ENCODE data around the gene PCDH9.
A peak's percentile ranks its signal among the peaks of the same experiment; 100 is the strongest.

PCDH9 gene

GRCh38 chr13:66503890-66504289 is 726.2 kb downstream of the PCDH9 start:
- DNase-seq = no peak

GRCh38 chr13:66501181-66501580 is 729.0 kb downstream of the PCDH9 start:
- no peak for DNase-seq

GRCh38 chr13:66492479-66492878 is 737.7 kb downstream of the PCDH9 start:
- DNase-seq = no peak

- DNase-seq = no peak
Observed at GRCh38 chr13:66491251-66491650, 738.9 kb downstream of the PCDH9 start.

- no peak for DNase-seq
Observed at GRCh38 chr13:66489586-66489985, 740.5 kb downstream of the PCDH9 start.

DNA sequence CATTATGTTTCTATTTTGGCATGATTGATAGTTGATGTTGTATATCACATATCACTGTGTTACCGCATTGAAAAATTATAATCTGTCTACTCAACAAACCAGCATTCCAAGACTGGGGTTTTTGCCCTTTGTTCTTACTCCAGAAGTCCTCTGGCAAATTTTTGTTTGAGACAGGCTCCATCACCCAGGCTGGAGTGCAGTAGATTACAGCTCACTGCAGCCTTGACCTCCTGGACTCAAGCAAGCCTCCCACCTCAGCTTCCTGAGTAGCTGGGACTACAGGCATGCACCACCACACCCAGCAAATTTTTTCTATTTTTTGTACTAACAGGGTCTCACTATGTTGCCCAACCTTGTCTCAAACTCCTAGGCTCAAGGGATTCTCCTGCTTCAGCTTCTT is 741.0 kb downstream of the PCDH9 start:
- no peak for DNase-seq

DNA sequence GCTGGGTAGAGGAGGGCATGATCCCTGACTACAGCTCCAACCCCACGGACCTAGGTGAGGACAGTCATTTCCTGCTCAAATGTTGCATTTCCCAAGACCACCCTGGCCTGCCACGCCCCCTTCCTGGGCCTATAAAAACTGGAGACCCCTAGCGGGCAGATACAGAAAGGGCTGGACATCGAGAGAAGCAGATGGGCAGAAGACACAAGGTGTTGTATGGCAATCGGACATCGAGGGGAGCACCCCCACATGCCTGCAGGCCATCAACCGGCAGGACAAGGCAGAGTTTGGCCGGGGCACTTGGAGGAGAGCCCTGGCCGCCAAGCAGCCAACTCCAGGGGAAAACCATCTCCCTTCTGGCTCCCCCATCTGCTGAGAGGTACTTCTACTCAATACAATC is 746.4 kb downstream of the PCDH9 start:
- no peak for DNase-seq

- no peak for DNase-seq
Observed at GRCh38 chr13:66482836-66483235, 747.3 kb downstream of the PCDH9 start.

GRCh38 chr13:66477816-66478215 is 752.3 kb downstream of the PCDH9 start:
- DNase-seq = no peak

- DNase-seq = no peak
Observed at GRCh38 chr13:66475061-66475460, 755.1 kb downstream of the PCDH9 start.

GRCh38 chr13:66469745-66470144 is 760.4 kb downstream of the PCDH9 start:
- no peak for DNase-seq

DNA sequence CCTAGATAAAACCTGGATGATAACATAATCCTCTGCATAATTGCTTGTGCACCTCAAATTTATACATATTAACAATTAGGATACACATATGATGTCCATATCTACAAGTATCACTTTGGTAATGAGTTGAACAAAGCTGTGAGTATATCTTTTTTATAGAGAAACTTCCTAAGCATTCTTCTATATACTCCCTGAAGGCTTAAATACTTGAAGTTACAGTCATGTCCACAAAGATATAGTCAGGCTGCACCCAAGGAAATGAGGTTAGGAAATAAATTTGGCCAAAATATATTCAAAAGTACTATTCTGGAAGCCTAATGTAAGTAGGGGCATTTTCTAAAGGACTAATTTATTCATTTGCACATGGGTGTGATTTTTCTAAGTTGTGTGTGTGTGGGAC is 761.5 kb downstream of the PCDH9 start:
- no peak for DNase-seq

DNA sequence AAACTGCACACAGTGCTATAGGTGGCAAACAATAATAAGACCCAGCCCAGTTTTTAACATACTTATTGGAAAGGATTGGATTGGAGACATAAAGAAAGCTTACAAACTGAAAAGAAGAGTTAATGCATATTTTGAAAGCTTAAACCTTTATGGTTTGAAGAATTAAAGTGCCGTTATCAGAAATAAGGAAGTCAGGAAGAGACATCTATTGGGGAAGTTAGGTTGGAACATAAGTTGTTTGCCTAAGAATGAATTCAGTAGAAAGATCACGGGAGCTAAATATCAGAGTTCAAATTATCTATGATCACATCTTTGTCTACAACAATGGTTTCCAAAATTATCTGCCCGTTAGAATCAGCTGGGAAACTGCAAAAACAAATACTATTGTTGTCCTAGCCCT is 767.9 kb downstream of the PCDH9 start:
- DNase-seq = no peak

DNA sequence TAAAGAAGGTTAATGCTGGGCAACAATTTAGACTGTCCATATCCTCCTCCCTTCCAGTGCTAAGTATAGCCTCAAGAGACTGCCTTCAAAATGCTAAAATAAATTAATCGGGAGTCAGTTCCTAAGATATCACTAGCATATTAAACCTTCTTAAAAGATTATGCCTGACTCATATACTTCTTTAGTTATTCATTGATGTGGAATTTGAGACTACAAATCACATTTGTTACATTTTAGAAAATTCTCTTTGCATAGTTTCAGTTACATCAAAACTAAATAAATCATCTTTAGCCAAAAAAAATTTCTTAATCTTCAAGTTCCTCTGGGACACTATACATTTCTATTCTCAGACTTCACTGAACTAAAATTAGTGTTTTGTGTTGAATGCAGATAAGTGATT is 769.1 kb downstream of the PCDH9 start:
- no peak for DNase-seq

GRCh38 chr13:66459634-66460033 is 770.5 kb downstream of the PCDH9 start:
- no peak for DNase-seq

GRCh38 chr13:66459143-66459542 is 771.0 kb downstream of the PCDH9 start:
- no peak for DNase-seq

- no peak for DNase-seq
Observed at GRCh38 chr13:66446413-66446812, 783.7 kb downstream of the PCDH9 start.

GRCh38 chr13:66443926-66444325 is 786.2 kb downstream of the PCDH9 start:
- no peak for DNase-seq

DNA sequence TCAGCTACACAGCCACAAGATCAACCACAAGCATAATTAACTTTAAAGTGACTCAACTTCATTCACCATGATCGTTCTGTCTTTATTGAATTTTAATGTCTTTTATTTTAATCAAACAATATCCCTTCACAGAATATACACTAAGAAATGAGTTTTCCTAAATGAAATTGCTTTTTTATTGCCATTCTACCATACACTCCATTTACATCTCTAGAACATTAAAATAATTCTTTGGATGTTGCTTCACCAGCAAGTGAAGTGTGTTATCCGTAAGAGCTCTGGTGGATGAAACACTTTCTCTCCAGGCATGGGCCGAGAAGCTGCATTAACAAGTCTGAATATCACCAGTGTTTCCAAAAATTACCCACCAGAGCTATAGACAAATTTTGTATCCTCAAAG is 789.2 kb downstream of the PCDH9 start:
- no peak for DNase-seq

GRCh38 chr13:66430728-66431127 is 799.4 kb downstream of the PCDH9 start:
- DNase-seq = no peak

GRCh38 chr13:66430269-66430668 is 799.9 kb downstream of the PCDH9 start:
- no peak for DNase-seq

- DNase-seq = no peak
Observed at GRCh38 chr13:66429156-66429555, 801.0 kb downstream of the PCDH9 start.

DNA sequence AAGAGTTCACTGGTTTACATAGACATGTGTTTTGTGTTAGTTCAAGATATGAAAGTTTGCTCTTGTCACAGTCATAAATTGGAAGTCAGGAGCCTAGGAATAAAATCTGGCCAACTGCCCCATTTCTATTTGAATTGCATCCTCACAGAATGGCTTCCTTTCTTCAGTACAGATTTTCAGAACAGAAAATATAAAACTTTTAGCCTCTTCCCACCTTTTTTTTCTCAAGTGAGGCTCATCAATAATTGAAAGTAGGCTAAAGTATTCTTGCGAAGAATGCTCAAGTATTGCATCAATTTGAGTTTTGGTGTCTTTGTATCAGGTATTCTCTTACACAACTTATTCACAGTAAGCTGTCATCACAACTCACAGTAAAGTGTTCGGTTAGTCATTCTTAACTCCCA is 802.7 kb downstream of the PCDH9 start:
- DNase-seq = peak in 1 of 2 experiments; percentile 0

DNA sequence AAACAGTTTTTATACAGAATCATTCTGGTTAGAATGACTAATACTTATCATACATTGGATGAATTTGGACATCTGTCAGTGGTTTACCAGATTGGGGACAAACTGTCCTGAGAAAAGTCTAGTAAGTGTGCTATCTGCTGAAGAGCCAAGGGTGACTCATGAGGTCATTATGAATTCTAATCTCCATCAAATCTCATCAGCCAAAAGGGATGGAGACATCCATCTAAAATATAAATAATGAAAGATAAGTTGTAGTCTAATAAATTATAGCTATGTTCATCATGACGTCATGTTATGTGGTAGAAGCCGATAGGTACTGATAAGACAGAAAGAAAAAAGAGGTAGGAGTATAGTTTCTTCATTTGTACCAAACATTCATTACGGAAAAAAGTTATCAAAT is 804.4 kb downstream of the PCDH9 start:
- no peak for DNase-seq

DNA sequence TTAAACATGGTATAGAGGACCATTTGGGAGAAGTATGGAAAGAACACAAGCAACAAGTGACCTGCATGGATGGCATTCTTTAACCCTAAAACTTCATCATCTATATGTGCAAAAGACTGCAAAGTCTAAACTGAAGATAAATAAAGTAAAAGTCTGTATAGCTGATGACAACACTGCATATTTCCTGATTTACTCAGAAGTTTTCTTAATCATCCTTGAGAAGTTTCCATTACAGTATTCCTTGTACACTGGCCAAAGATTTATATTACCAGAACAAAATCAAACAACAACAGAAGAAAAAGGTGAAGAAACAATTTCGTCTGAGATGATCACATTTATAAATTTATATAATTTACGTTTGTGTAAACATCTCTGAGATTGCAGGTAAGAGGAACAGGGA is 805.7 kb downstream of the PCDH9 start:
- no peak for DNase-seq

- no peak for DNase-seq
Observed at GRCh38 chr13:66415444-66415843, 814.7 kb downstream of the PCDH9 start.
